IMR-90 (cell line): ENCODE results near the gene LRRN2. TPM values are rescaled to one million over a fixed set of nuclear protein-coding genes. Genes with fewer than 3 reads are reported as not detected.

Experiments
- ATAC-seq: fragments of 200-7000 bp; cut with Tn5 transposase; 2 replicates; pipeline ENCODE4 v1.9.1; 2020; ENCODE audit warnings: low read depth, mild to moderate bottlenecking, moderate library complexity
- BruUV-seq: library from RNA; stranded (reverse); fragments of 400-500 nt; replicated peaks from 2 replicates; lab custom pipeline; 2021; lab: Mats Ljungman, UMichigan
- CTCF ChIA-PET: fragments of 300-600 bp; formaldehyde crosslinking; extraction: SDS; loops from one replicate; lab custom pipeline; 2021; ENCODE audit warnings: antibody characterized with exemption; lab: Yijun Ruan, JAX
- POLR2A ChIA-PET: fragments of 300-600 bp; sonication (Branson Sonifier 250); formaldehyde crosslinking; loops from one replicate; lab custom pipeline; 2022; ENCODE audit warnings: antibody characterized with exemption; ENCODE audit not compliant: unreplicated experiment; lab: Charles Lee
- DNase-seq: peaks from one replicate; pipeline ENCODE4 v3.0.0; 2013
- H2AFZ ChIP-seq: replicated peaks from 2 replicates; pipeline ENCODE3; 2013; ENCODE audit warnings: low read length, mild to moderate bottlenecking; ENCODE audit not compliant: poor library complexity
- H2AK5ac ChIP-seq: 2 replicates; pipeline ENCODE4 v1.6.1; 2013; ENCODE audit warnings: low read depth, low read length, inconsistent platforms
- H2AK9ac ChIP-seq: replicated peaks from 2 replicates; pipeline ENCODE3; 2013; ENCODE audit warnings: mild to moderate bottlenecking, low read depth, low read length, moderate library complexity; ENCODE audit not compliant: poor library complexity
- H2BK120ac ChIP-seq: 2 replicates; pipeline ENCODE4 v1.6.1; 2013; ENCODE audit warnings: low read depth, low read length, inconsistent platforms
- H2BK15ac ChIP-seq: 3 replicates; pipeline ENCODE4 v1.6.1; 2013; ENCODE audit warnings: low read depth, low read length, inconsistent platforms
- H2BK20ac ChIP-seq: 2 replicates; pipeline ENCODE4 v1.6.1; 2013; ENCODE audit warnings: low read depth, mild to moderate bottlenecking, inconsistent platforms, low read length, moderate library complexity
- H2BK5ac ChIP-seq: 2 replicates; pipeline ENCODE4 v1.6.1; 2013; ENCODE audit warnings: mild to moderate bottlenecking, low read depth, low read length, inconsistent platforms; ENCODE audit not compliant: poor library complexity, severe bottlenecking
- H3K14ac ChIP-seq: replicated peaks from 2 replicates; pipeline ENCODE4 v1.6.1; 2013; ENCODE audit warnings: low read depth, low read length, inconsistent platforms
- H3K18ac ChIP-seq: 2 replicates; pipeline ENCODE4 v1.6.1; 2013; ENCODE audit warnings: low read depth, low read length, control low read depth
- H3K23ac ChIP-seq: 2 replicates; pipeline ENCODE4 v1.6.1; 2013; ENCODE audit warnings: low read depth, low read length, inconsistent platforms
- H3K27ac ChIP-seq: 2 replicates; pipeline ENCODE4 v1.5.1; 2013; ENCODE audit warnings: mild to moderate bottlenecking, control low read depth, low read length; ENCODE audit not compliant: insufficient read depth
- H3K27me3 ChIP-seq: 2 replicates; pipeline ENCODE4 v1.6.1; 2013; ENCODE audit warnings: low read length; ENCODE audit not compliant: control insufficient read depth, insufficient read depth
- H3K36me3 ChIP-seq: 2 replicates; pipeline ENCODE4 v1.6.1; 2013; ENCODE audit warnings: low read length, mixed read lengths; ENCODE audit not compliant: control insufficient read depth, insufficient read depth
- H3K4ac ChIP-seq: 2 replicates; pipeline ENCODE4 v1.6.1; 2013; ENCODE audit warnings: low read depth, low read length, inconsistent platforms
- H3K4me1 ChIP-seq: 2 replicates; pipeline ENCODE4 v1.6.1; 2013; ENCODE audit warnings: low read length, mixed read lengths; ENCODE audit not compliant: control insufficient read depth, insufficient read depth
- H3K4me2 ChIP-seq: 2 replicates; pipeline ENCODE4 v1.6.1; 2013; ENCODE audit warnings: low read depth, mild to moderate bottlenecking, control low read depth, low read length, moderate library complexity
- H3K4me3 ChIP-seq: 2 replicates; pipeline ENCODE4 v1.5.1; 2013; ENCODE audit warnings: low read depth, mild to moderate bottlenecking, control low read depth, low read length, moderate library complexity; ENCODE audit not compliant: insufficient read depth
- H3K56ac ChIP-seq: 2 replicates; pipeline ENCODE4 v1.6.1; 2013; ENCODE audit warnings: low read length, inconsistent platforms; ENCODE audit not compliant: insufficient read depth; ENCODE audit errors: extremely low read depth
- H3K79me1 ChIP-seq, 2 experiments: 2 replicates each; pipeline ENCODE4 v1.6.1; 2013; ENCODE audit warnings: low read length in 2 of 2, inconsistent platforms in 1 of 2, low read depth in 1 of 2
- H3K9ac ChIP-seq: 2 replicates; pipeline ENCODE4 v1.6.1; 2013; ENCODE audit warnings: low read depth, low read length, control low read depth
- H3K9me1 ChIP-seq: 2 replicates; pipeline ENCODE4 v1.6.1; 2013; ENCODE audit warnings: low read length, inconsistent platforms; ENCODE audit not compliant: insufficient read depth
- H3K9me3 ChIP-seq: 2 replicates; pipeline ENCODE4 v1.6.1; 2013; ENCODE audit warnings: low read length; ENCODE audit not compliant: control insufficient read depth, insufficient read depth
- H4K20me1 ChIP-seq: 2 replicates; pipeline ENCODE4 v1.6.1; 2013; ENCODE audit warnings: low read length, inconsistent platforms; ENCODE audit not compliant: insufficient read depth
- H4K5ac ChIP-seq: 2 replicates; pipeline ENCODE4 v1.6.1; 2013; ENCODE audit warnings: mild to moderate bottlenecking, low read depth, low read length, control low read depth
- H4K8ac ChIP-seq, 2 experiments: 2 replicates each; pipeline ENCODE4 v1.6.1; 2013; ENCODE audit warnings: low read depth in 2 of 2, low read length in 2 of 2, control low read depth in 1 of 2, inconsistent platforms in 1 of 2
- H4K91ac ChIP-seq: 2 replicates; pipeline ENCODE4 v1.6.1; 2013; ENCODE audit warnings: low read depth, low read length, inconsistent platforms; ENCODE audit not compliant: insufficient read depth
- BHLHE40 ChIP-seq: fragments of 150-350 bp; IDR thresholded peaks from 2 replicates; pipeline ENCODE4 v1.6.1; 2016; ENCODE audit warnings: mild to moderate bottlenecking, low read depth, low read length
- CEBPB ChIP-seq: IDR thresholded peaks from 2 replicates; pipeline ENCODE4 v1.6.1; 2012; ENCODE audit warnings: low read depth, low read length, improper control_type of control experiment
- CHD1 ChIP-seq: IDR thresholded peaks from 2 replicates; pipeline ENCODE4 v1.6.1; 2012; ENCODE audit warnings: low read depth, low read length, improper control_type of control experiment
- ELK1 ChIP-seq: fragments of 150-350 bp; IDR thresholded peaks from 2 replicates; pipeline ENCODE4 v1.6.1; 2016; ENCODE audit warnings: low read depth, mild to moderate bottlenecking, low read length, moderate library complexity, borderline replicate concordance
- FOS ChIP-seq: fragments of 150-350 bp; IDR thresholded peaks from 2 replicates; pipeline ENCODE4 v1.6.1; 2016; ENCODE audit warnings: low read depth, low read length
- MAFK ChIP-seq: IDR thresholded peaks from 2 replicates; pipeline ENCODE4 v1.6.1; 2012; ENCODE audit warnings: low read depth, low read length, improper control_type of control experiment
- MAZ ChIP-seq: IDR thresholded peaks from 2 replicates; pipeline ENCODE4 v1.6.1; 2012; ENCODE audit warnings: low read depth, mild to moderate bottlenecking, low read length, improper control_type of control experiment, moderate library complexity, borderline replicate concordance
- MXI1 ChIP-seq: IDR thresholded peaks from 2 replicates; pipeline ENCODE4 v1.6.1; 2012; ENCODE audit warnings: low read depth, mild to moderate bottlenecking, low read length, moderate library complexity, borderline replicate concordance
- NFE2L2 ChIP-seq: fragments of 150-350 bp; IDR thresholded peaks from 2 replicates; pipeline ENCODE4 v1.6.1; 2016; ENCODE audit warnings: low read depth, mild to moderate bottlenecking, low read length
- POLR2A ChIP-seq: IDR thresholded peaks from 2 replicates; pipeline ENCODE4 v1.6.1; 2012; ENCODE audit warnings: mild to moderate bottlenecking, low read depth, low read length
- RAD21 ChIP-seq: IDR thresholded peaks from 2 replicates; pipeline ENCODE4 v1.6.1; 2012; ENCODE audit warnings: low read length, improper control_type of control experiment
- RCOR1 ChIP-seq: IDR thresholded peaks from 2 replicates; pipeline ENCODE4 v1.6.1; 2012; ENCODE audit warnings: mild to moderate bottlenecking, low read length, improper control_type of control experiment; ENCODE audit not compliant: insufficient replicate concordance
- RFX5 ChIP-seq: IDR thresholded peaks from 2 replicates; pipeline ENCODE4 v1.8.0; 2012; ENCODE audit warnings: low read depth, mild to moderate bottlenecking, low read length, moderate library complexity
- SMC3 ChIP-seq: fragments of 150-350 bp; IDR thresholded peaks from 2 replicates; pipeline ENCODE4 v1.6.1; 2016; ENCODE audit warnings: low read depth, mild to moderate bottlenecking, antibody characterized with exemption, low read length, moderate library complexity
- USF2 ChIP-seq: fragments of 150-350 bp; IDR thresholded peaks from 2 replicates; pipeline ENCODE4 v1.6.1; 2017; ENCODE audit warnings: mild to moderate bottlenecking, antibody characterized with exemption, low read length, low read depth
- WGBS, 2 experiments: methylation state at CpG; one replicate each; pipeline versions ENCODE4 v1.1.5 to v1.1.7; 2013; ENCODE audit warnings: missing lambda C conversion rate in 2 of 2; ENCODE audit not compliant: insufficient read length in 1 of 2; ENCODE audit errors: extremely low coverage in 2 of 2; 5-methylcytosine and 5-hydroxymethylcytosine counted together
- dilution Hi-C: fragments of 300-500 bp; cut with HindIII; formaldehyde crosslinking; loops from one replicate; pipeline ENCODE4 v1.14.3; 2018; ENCODE audit warnings: low sequenced_read_pairs; ENCODE audit not compliant: unreplicated experiment
- in situ Hi-C: fragments of 300-500 bp; cut with MboI; formaldehyde crosslinking; loops from 3 replicates; pipeline ENCODE4 v1.14.3; 2019; ENCODE audit warnings: low sequenced_read_pairs, inconsistent platforms, mixed read lengths
- intact Hi-C: fragments of 100-400 bp; cut with micrococcal nuclease; formaldehyde crosslinking; loops from 2 replicates; pipeline ENCODE4 v1.10.0; 2022
- polyA plus RNA-seq, 3 experiments: library from polyadenylated mRNA; depleted of rRNA; stranded (reverse); fragments of >200 nt; gene quantifications; 2 replicates each; pipeline ENCODE4 v1.2.3, GENCODE V29; 2012; ENCODE audit warnings: low replicate concordance in 1 of 3
- total RNA-seq: library from RNA; depleted of rRNA; stranded (reverse); fragments of >200 nt; gene quantifications from 2 replicates; pipeline ENCODE4 v1.2.3, GENCODE V29; 2012
- TF ChIP-seq, protein P1 (sequence below): conservative IDR thresholded peaks from 2 replicates; pipeline ENCODE4 v1.5.1; 2012; ENCODE audit warnings: mild to moderate bottlenecking, low read depth, low read length, improper control_type of control experiment

LRRN2 gene
- total and polyA plus RNA-seq, 2 of the 4 experiments (the other 2 are of a cell fraction): not detected

DNA sequence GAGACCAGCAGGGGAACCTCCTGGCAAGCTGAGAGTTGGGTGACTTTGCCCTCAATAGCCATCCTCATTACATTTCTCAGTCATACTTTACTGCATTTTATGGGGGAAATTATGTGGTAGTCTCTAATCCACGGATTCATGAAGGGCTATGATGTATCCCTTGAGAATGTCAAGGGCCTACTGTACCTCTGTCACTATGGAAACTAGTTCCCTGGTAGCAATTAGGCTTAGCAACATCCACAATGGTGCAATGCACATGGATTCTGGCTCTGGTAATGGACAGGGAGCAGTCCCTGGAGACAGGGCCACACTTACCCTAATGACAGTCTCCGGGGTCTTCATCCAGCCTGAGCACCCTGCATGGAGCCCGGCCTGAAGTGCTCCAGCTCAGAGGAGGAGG, 26.5 kb downstream of the LRRN2 start:
- no TSS peak for BruUV-seq
- Histone ChIP-seq H2AK5ac (no peak overlapping the region), H3K14ac (no peak overlapping the region), H3K27me3 (peaks cover 20% of the 10 kb centered on the region), H3K23ac (no peak overlapping the region), H2BK20ac (no peak overlapping the region), H3K4ac (no peak overlapping the region), H2BK5ac (no peak overlapping the region), H4K5ac (no peak overlapping the region), H3K9ac (no peak overlapping the region), H3K4me3 (no peak overlapping the region), H3K36me3 (no peaks in the 10 kb centered on the region), H3K27ac (no peak overlapping the region), H2BK120ac (no peak overlapping the region), H3K79me1 (no peaks in the 10 kb centered on the region), H2BK15ac (no peak overlapping the region), H3K4me2 (no peak overlapping the region), H3K9me3 (no peaks in the 10 kb centered on the region), H2AFZ (no peak overlapping the region), H2AK9ac (no peak overlapping the region), H3K56ac (no peak overlapping the region), H3K4me1 (no peaks in the 10 kb centered on the region), H3K9me1 (no peaks in the 10 kb centered on the region), H4K20me1 (no peaks in the 10 kb centered on the region), H4K8ac (no peak overlapping the region), H3K18ac (no peak overlapping the region), H4K91ac (no peak overlapping the region)
- DNase-seq (no peak), ATAC-seq (no peak)
- WGBS, 2 experiments: no CpG with 5 or more reads among the region's 3 CpGs
- ChIA-PET POLR2A (no interaction called here), CTCF (no interaction called here)
- dilution Hi-C loops (no loop called here), in situ Hi-C loops (no loop called here), intact Hi-C loops (no loop called here)
- TF ChIP-seq CHD1 (no peak), BHLHE40 (no peak), NFE2L2 (no peak), MAZ (no peak), RCOR1 (no peak), POLR2A (no peak), MAFK (no peak), ELK1 (no peak), MXI1 (no peak), RAD21 (no peak), FOS (no peak), CEBPB (no peak), USF2 (no peak), SMC3 (no peak), RFX5 (no peak)
- TF ChIP-seq, protein P1, sequence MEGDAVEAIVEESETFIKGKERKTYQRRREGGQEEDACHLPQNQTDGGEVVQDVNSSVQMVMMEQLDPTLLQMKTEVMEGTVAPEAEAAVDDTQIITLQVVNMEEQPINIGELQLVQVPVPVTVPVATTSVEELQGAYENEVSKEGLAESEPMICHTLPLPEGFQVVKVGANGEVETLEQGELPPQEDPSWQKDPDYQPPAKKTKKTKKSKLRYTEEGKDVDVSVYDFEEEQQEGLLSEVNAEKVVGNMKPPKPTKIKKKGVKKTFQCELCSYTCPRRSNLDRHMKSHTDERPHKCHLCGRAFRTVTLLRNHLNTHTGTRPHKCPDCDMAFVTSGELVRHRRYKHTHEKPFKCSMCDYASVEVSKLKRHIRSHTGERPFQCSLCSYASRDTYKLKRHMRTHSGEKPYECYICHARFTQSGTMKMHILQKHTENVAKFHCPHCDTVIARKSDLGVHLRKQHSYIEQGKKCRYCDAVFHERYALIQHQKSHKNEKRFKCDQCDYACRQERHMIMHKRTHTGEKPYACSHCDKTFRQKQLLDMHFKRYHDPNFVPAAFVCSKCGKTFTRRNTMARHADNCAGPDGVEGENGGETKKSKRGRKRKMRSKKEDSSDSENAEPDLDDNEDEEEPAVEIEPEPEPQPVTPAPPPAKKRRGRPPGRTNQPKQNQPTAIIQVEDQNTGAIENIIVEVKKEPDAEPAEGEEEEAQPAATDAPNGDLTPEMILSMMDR: no peak
